HG03064 (cell line): ENCODE data around the gene ZZZ3.
"Not testable (repeated sequence)": the region's sequence is repeated elsewhere in the genome, so short reads cannot be mapped to it uniquely, and the experiment has no call there.

ENCODE experiments used
- ATAC-seq: cut with Tn5 transposase; IDR thresholded peaks from one replicate; pipeline ENCODE4 v1.9.1; 2021; ENCODE audit warnings: low read depth; ENCODE audit not compliant: unreplicated experiment

The ZZZ3 gene

GRCh38 chr1:77671836-77672235, 10.6 kb downstream of the ZZZ3 start:
- ATAC-seq, result no peak

DNA sequence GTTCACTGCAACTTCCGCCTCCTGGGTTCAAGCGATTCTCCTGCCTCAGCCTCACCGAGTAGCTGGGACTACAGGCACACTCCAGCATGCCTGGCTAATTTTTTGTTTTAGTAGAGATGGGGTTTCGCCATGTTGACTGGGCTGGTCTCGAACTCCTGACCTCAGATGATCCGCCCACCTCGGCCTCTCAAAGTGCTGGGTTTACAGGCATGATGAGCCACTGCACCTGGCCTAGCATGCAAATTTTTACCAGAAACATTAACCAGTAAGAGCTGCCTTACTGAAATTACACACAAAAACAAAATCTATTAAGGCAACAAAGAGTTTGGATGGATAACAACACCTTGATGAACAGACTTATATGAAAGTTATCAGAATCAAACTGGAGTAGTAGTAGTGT, 12.1 kb downstream of the ZZZ3 start:
- no peak for ATAC-seq

GRCh38 chr1:77668924-77669449, 13.5 kb downstream of the ZZZ3 start:
- no peak for ATAC-seq

- no peak for ATAC-seq
Observed at GRCh38 chr1:77664939-77665516, 17.4 kb downstream of the ZZZ3 start.

- ATAC-seq, result no peak
Observed at GRCh38 chr1:77661696-77662095, 20.8 kb downstream of the ZZZ3 start.

- no peak for ATAC-seq
Observed at GRCh38 chr1:77659879-77660593, 22.4 kb downstream of the ZZZ3 start.

- no peak for ATAC-seq
Observed at GRCh38 chr1:77658271-77658670, 24.2 kb downstream of the ZZZ3 start.

DNA sequence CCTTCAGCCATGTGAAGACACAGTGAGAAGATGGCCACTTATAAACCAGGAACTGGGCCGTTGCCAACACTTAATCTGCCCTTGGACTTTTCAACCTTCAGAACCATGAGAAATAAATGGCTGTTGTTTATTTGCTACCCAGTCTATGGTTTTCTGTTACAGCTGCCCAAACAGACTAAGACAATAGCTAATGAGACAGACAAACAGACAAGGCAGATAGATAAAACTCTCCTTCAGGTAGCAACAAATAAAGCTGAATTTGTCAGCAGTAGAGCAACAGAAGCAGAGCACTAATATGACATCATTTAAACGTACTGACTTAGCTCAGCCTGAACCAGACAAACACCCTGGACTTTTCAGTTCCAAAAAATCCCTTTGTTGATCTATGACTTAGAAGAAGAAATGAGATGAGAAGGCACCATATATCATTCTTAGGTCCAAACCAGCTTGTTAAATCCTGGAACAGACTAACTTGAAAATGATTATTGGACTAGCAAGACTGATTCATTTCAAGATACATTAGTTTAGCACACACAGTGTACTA, 27.0 kb downstream of the ZZZ3 start:
- ATAC-seq, result no peak

DNA sequence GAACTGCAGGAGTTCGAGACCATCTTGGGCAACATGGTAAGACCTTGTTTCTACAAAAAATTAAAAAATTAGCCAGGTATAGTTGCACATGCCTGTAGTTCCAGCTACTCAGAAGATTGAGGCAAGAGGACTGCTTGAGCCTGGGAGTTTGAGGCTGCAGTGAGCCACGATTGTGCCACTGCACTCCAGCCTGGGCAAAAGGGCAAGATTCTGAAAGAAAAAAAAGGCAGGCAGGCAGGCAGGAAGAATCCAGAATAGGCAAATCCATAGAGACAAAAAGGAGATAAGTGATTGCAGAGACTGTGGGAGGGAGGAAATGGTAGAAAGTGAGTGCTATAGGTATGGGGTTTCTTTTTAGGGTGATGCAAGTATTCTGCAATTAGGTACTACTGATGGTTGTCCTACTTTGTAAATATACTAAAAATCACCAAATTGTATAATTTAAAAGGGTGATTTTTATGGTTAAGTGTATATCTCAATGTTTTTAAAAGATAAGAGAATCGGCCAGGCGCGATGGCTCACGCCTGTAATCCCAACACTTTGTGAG, 29.4 kb downstream of the ZZZ3 start:
- ATAC-seq, result no peak

DNA sequence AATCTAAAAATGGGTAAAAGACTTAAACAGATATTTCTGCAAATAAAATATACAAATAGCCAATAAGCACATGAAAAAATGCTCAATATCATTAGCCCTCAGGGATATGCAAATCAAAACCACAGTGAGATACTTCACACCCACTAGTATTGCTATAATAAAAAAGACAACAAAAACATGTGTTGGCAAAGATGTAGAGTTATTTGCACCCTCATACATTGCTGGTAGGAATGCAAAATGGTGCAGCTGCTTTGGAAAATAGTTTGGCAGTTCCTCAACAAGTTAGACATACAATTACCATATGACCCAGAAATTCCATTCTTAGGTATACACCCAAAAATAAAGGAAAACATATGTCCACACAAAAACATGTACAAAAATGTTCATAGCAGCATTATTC, 30.2 kb downstream of the ZZZ3 start:
- no peak for ATAC-seq

GRCh38 chr1:77649127-77649526, 33.3 kb downstream of the ZZZ3 start:
- ATAC-seq, result no peak

- ATAC-seq, result not testable (repeated sequence)
Observed at GRCh38 chr1:77646224-77646623, 36.2 kb downstream of the ZZZ3 start.

GRCh38 chr1:77643456-77643855, 39.0 kb downstream of the ZZZ3 start:
- no peak for ATAC-seq

DNA sequence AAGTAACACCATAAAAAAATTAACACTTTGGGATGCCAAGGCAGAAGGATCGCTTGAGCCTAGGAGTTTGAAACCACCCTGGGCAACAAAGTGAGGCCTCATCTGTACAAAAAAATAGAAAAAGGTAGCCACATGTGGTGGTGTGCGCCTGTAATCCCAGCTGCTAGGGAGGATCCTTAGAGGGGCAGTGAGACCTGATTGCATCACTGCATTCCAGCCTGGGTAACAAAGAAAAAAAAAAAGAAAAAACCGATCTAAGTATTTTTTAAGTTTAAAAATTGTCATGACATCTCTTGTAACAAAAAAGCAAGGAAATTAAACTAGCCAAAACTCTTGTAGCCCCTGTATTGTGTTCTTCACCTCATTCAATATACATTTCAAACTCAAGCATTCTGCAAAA, 39.5 kb downstream of the ZZZ3 start:
- no peak for ATAC-seq

GRCh38 chr1:77642196-77642595, 40.3 kb downstream of the ZZZ3 start:
- ATAC-seq, result no peak

DNA sequence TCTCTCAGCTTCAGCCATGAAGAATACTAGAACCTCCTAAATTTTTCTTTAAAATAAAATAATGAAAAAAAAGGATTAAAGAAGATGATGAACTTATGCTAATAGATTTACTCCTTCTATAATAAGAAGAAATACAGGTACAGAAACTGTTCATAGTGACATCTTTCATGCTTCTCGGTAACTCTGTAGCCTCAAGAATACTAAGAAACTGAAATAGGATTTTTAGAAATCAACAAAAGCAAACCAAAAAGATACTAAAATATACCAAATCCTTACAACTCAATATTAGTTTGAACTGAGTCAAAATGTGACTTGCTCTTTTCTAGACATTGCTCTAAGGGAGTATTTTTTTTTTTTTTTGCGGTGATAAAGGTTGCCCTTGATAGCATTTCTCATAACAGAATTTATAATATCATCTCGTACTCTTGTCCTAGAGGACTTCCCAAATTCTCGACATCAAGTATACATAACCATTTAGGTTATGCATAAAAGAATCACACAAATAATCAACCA, 42.8 kb downstream of the ZZZ3 start:
- ATAC-seq, result no peak

- no peak for ATAC-seq
Observed at GRCh38 chr1:77639056-77639455, 43.4 kb downstream of the ZZZ3 start.

GRCh38 chr1:77636864-77637263, 45.6 kb downstream of the ZZZ3 start:
- ATAC-seq, result no peak
